Neuronal stem cell (in vitro differentiated cells): ENCODE results near the gene RXYLT1.
A peak's percentile ranks its signal among the peaks of the same experiment; 100 is the strongest.

Experiments
- DNase-seq: peaks from one replicate; pipeline ENCODE4 v3.0.0-alpha.2; 2013; ENCODE audit warnings: low spot score
- H2AFZ ChIP-seq: one replicate; pipeline ENCODE4 v1.6.1; 2013; ENCODE audit warnings: mild to moderate bottlenecking, low read length, inconsistent platforms
- H2AK5ac ChIP-seq: 2 replicates; pipeline ENCODE4 v1.6.1; 2013; ENCODE audit warnings: low read depth, mild to moderate bottlenecking, inconsistent platforms, low read length, moderate library complexity, mixed read lengths
- H2BK120ac ChIP-seq: 2 replicates; pipeline ENCODE4 v1.6.1; 2013; ENCODE audit warnings: low read depth, mild to moderate bottlenecking, inconsistent platforms, low read length, moderate library complexity, mixed read lengths
- H2BK12ac ChIP-seq: one replicate; pipeline ENCODE4 v1.6.1; 2013; ENCODE audit warnings: low read length, inconsistent platforms
- H2BK15ac ChIP-seq: 2 replicates; pipeline ENCODE4 v1.6.1; 2013; ENCODE audit warnings: mild to moderate bottlenecking, low read length, inconsistent platforms, mixed read lengths
- H2BK5ac ChIP-seq: one replicate; pipeline ENCODE4 v1.6.1; 2013; ENCODE audit warnings: inconsistent platforms, mild to moderate bottlenecking, low read length, moderate library complexity
- H3K14ac ChIP-seq: one replicate; pipeline ENCODE4 v1.6.1; 2013; ENCODE audit warnings: low read length, inconsistent platforms
- H3K18ac ChIP-seq: 2 replicates; pipeline ENCODE4 v1.6.1; 2013; ENCODE audit warnings: low read length, inconsistent platforms
- H3K23ac ChIP-seq: 2 replicates; pipeline ENCODE4 v1.6.1; 2013; ENCODE audit warnings: low read depth, mild to moderate bottlenecking, mixed read lengths, low read length, inconsistent platforms; ENCODE audit not compliant: poor library complexity
- H3K27ac ChIP-seq: replicated peaks from 3 replicates; pipeline ENCODE4 v1.5.1; 2013; ENCODE audit warnings: low read length, inconsistent platforms
- H3K27me3 ChIP-seq, 3 experiments: 2 replicates each; pipeline ENCODE4 v1.6.1; 2013; ENCODE audit warnings: low read length in 3 of 3, mild to moderate bottlenecking in 2 of 3, inconsistent platforms in 1 of 3, low read depth in 1 of 3, mixed read lengths in 1 of 3, moderate library complexity in 1 of 3; ENCODE audit not compliant: control insufficient read depth in 3 of 3, insufficient read depth in 3 of 3
- H3K36me3 ChIP-seq, 2 donors: replicated peaks in 1 of 2; 2 replicates each; pipeline ENCODE4 v1.6.1; 2013; ENCODE audit warnings: low read length in 2 of 2; ENCODE audit not compliant: control insufficient read depth in 2 of 2, insufficient read depth in 2 of 2
- H3K4ac ChIP-seq: 2 replicates; pipeline ENCODE4 v1.6.1; 2013; ENCODE audit warnings: inconsistent platforms, mild to moderate bottlenecking, low read length, moderate library complexity
- H3K4me1 ChIP-seq, 2 donors: 1 replicate in 1 of 2; 2 replicates in 1 of 2; pipeline ENCODE4 v1.6.1; 2013; ENCODE audit warnings: low read length in 2 of 2, low read depth in 1 of 2; ENCODE audit not compliant: control insufficient read depth in 2 of 2, insufficient read depth in 1 of 2
- H3K4me2 ChIP-seq: one replicate; pipeline ENCODE4 v1.6.1; 2013; ENCODE audit warnings: mild to moderate bottlenecking, low read length, inconsistent platforms; ENCODE audit not compliant: insufficient read depth, poor library complexity, severe bottlenecking
- H3K4me3 ChIP-seq, 2 donors: 2 replicates each; pipeline ENCODE4 v1.5.1; 2013; ENCODE audit warnings: low read length in 2 of 2, mild to moderate bottlenecking in 2 of 2, inconsistent platforms in 1 of 2, moderate library complexity in 1 of 2
- H3K79me1 ChIP-seq: one replicate; pipeline ENCODE4 v1.6.1; 2013; ENCODE audit warnings: low read depth, mild to moderate bottlenecking, inconsistent platforms, low read length, moderate library complexity
- H3K9ac ChIP-seq: one replicate; pipeline ENCODE4 v1.6.1; 2013; ENCODE audit warnings: mild to moderate bottlenecking, low read depth, low read length, inconsistent platforms; ENCODE audit not compliant: poor library complexity
- H3K9me3 ChIP-seq, 2 donors: replicated peaks in 1 of 2; 2 replicates each; pipeline versions ENCODE3 to v1.6.1; 2013; ENCODE audit warnings: low read length in 2 of 2, mild to moderate bottlenecking in 2 of 2, inconsistent platforms in 1 of 2, low read depth in 1 of 2, mixed read lengths in 1 of 2, moderate library complexity in 1 of 2; ENCODE audit not compliant: control insufficient read depth in 2 of 2, insufficient read depth in 1 of 2
- H4K8ac ChIP-seq: one replicate; pipeline ENCODE4 v1.6.1; 2013; ENCODE audit warnings: low read depth, mild to moderate bottlenecking, inconsistent platforms, low read length, moderate library complexity
- H4K91ac ChIP-seq: one replicate; pipeline ENCODE4 v1.6.1; 2013; ENCODE audit warnings: low read length, low read depth, mild to moderate bottlenecking, inconsistent platforms; ENCODE audit not compliant: poor library complexity
- WGBS, 2 donors: extraction: QIAGEN DNeasy Blood & Tissue Kit; methylation state at CpG; one replicate each; pipeline ENCODE4 v1.1.7; 2013; ENCODE audit warnings: missing lambda C conversion rate in 2 of 2, mixed read lengths in 1 of 2; ENCODE audit not compliant: insufficient read length in 2 of 2, insufficient replicate concordance in 1 of 2; ENCODE audit errors: extremely low coverage in 2 of 2; 5-methylcytosine and 5-hydroxymethylcytosine counted together

RXYLT1 gene

DNA sequence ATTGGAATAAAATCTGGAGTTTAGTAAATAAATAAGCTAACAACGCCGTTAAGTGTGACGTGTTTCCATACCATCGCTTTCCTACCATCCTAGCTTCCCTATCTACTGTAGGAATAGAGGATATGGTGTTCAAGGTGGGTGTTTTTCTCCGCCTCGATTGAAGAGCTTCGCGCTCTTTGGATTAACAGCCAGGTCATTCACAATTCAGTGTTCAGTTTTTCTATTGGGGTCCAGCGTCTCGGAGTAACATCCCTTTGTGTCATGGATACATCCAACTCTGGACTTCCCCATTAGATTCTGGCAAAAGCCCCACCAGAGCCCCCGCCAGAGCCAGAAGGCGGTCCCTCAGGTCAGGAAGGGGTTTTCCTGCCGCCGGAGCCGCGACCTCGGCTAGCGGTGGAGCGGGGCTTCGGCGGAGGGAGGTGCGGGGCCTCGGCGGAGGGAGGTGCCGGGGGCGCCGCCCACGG is 63.6 kb downstream of the RXYLT1 start:
- Histone ChIP-seq H3K27me3 (no peaks in the 10 kb centered on the region), H2BK120ac (no peak overlapping the region), H3K79me1 (no peaks in the 10 kb centered on the region), H3K4me2 (peak overlapping the region; percentile 71), H2AK5ac (no peak overlapping the region), H4K91ac (no peak overlapping the region), H2BK12ac (no peak overlapping the region), H3K14ac (no peak overlapping the region), H2BK15ac (no peak overlapping the region), H3K18ac (peak overlapping the region; percentile 70), H3K4ac (no peak overlapping the region), H3K23ac (peak overlapping the region; percentile 86), H3K9me3 (no peaks in the 10 kb centered on the region), H3K36me3 (no peaks in the 10 kb centered on the region), H3K4me1 (peaks cover 2 to 6% of the 10 kb centered on the region in 2 donors), H3K27ac (peak overlapping the region; percentile 54), H2AFZ (peak overlapping the region; percentile 99), H4K8ac (no peak overlapping the region), H2BK5ac (no peak overlapping the region), H3K4me3 (peak overlapping the region; percentile 77 to 93), H3K9ac (no peak overlapping the region)
- no peak for DNase-seq
- WGBS, 2 donors = no CpG with 5 or more reads among the region's 28 CpGs

DNA sequence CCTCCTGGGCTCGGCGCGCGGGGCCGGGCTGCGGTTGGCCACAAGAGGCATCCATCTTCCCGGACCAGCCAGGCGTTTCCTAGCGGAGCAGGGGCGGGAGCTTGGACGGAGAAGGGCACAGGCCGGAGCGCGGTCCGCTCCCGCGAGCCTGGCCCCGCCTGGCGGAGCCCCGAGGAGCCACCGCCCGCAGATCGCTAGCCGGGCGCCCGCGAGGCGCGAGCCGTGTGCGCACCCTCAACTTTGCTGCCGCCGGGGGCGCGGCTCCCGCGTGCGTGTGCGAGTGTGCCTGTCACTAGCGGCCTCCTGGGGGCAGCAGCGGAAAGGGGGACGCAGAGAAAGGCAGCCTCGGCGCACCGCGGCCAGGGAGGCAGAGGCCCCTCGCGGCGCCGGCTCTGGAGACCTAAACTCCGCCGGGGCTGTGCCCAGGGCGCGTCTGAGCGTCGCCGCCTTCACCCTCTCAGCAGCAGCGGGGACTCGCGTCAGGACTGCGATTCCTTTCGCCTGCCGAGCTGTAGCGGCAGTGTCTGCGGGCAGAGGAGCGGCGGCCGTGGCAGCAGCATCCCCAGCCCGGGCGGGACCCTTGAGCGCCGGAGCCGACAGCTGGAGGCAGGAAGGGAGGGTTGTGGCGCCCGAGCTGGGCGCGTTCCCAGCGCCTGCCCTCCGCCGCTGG is 64.1 kb downstream of the RXYLT1 start:
- peak overlapping the region; percentile 86 for H3K23ac ChIP-seq
- peak; percentile 92 for DNase-seq
- H3K27me3 ChIP-seq = no peaks in the 10 kb centered on the region
- H2BK12ac ChIP-seq = peak overlapping the region; percentile 52
- WGBS, 2 donors = no CpG with 5 or more reads among the region's 80 CpGs
- no peak overlapping the region for H4K8ac ChIP-seq
- no peak overlapping the region for H4K91ac ChIP-seq
- H3K14ac ChIP-seq = peak overlapping the region; percentile 99
- H3K9me3 ChIP-seq = no peaks in the 10 kb centered on the region
- peak overlapping the region; percentile 68 for H2BK5ac ChIP-seq
- no peak overlapping the region for H2AK5ac ChIP-seq
- peak overlapping the region; percentile 67 for H3K27ac ChIP-seq
- H2AFZ ChIP-seq = peak overlapping the region; percentile 99
- H3K79me1 ChIP-seq = no peaks in the 10 kb centered on the region
- H3K18ac ChIP-seq = peak overlapping the region; percentile 100
- peak overlapping the region; percentile 67 for H2BK120ac ChIP-seq
- peak overlapping the region; percentile 71 for H3K4me2 ChIP-seq
- H2BK15ac ChIP-seq = peak overlapping the region; percentile 92
- H3K4me1 ChIP-seq = peaks cover 2 to 6% of the 10 kb centered on the region in 2 donors
- peak overlapping the region; percentile 77 to 93 for H3K4me3 ChIP-seq
- H3K36me3 ChIP-seq = no peaks in the 10 kb centered on the region
- peak overlapping the region; percentile 98 for H3K9ac ChIP-seq
- H3K4ac ChIP-seq = no peak overlapping the region

DNA sequence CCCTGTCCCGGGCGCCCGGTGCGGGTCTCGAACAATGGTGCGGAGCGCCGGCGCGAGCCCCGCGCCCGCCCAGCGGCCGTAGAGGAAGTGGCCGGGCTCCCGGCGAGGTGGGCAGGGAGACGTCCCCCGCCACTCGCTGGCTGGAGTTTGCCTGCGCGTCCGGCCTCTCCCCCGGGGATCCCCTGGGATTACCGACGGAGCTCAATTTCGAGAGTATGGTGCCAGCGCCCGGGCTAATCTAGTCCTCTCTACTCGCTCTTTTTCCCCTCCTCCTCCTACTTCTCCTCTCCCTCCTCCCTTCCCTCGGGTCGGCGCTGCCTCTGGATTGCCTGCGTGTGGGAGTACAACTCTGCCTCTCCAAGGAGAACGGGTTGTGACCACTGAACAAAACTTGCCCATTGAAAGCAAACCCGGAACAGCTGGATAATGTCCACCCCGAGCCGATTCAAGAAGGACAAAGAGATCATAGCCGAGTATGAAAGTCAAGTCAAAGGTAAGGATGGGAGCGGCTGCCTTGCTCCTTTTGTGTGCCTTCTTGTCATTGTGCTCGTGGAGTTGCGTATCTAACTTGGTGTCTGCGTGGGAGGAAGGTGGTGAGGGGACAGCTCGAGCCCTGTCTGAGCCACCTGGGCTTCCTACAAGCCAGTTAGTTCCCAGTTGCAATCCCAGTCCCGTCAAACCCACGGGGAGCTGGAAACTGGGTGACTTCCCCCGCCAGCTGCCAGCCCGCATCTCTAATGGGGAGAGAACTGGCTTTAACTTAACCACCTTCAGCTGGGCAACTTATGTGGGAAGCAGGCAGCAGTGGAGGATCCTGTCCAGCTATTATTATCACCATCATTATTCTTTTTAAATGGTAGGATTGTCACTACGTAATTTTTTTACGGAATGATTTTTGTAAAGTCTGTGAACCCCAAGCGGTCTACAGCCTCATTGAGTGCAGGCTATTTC is 65.0 kb downstream of the RXYLT1 start, which contains the start of gene SRGAP1:
Gene SRGAP1, plus strand, starts transcription at position 310 of the 951 bp plus-strand sequence. Its CDS starts 117 bp downstream, at position 427.
- Histone ChIP-seq H3K4ac (no peak within 1 kb of the TSS), H2BK15ac (peak within 1 kb of the TSS; percentile 92), H3K18ac (peak within 1 kb of the TSS; percentile 100), H4K91ac (no peak within 1 kb of the TSS), H2BK120ac (peak within 1 kb of the TSS; percentile 67), H3K4me3 (peak within 1 kb of the TSS; percentile 77 to 93), H2BK12ac (peak within 1 kb of the TSS; percentile 52), H2AK5ac (no peak within 1 kb of the TSS), H3K4me1 (peaks cover 2 to 6% of the 10 kb centered on the region in 2 donors), H2AFZ (peak within 1 kb of the TSS; percentile 99), H3K36me3 (no peaks in the 10 kb centered on the region), H3K9me3 (no peaks in the 10 kb centered on the region), H3K9ac (peak within 1 kb of the TSS; percentile 98), H3K79me1 (no peaks in the 10 kb centered on the region), H3K27me3 (no peaks in the 10 kb centered on the region), H3K23ac (peak within 1 kb of the TSS; percentile 86), H3K27ac (peak within 1 kb of the TSS; percentile 67), H2BK5ac (peak within 1 kb of the TSS; percentile 68), H3K14ac (peak within 1 kb of the TSS; percentile 99), H4K8ac (no peak within 1 kb of the TSS), H3K4me2 (peak within 1 kb of the TSS; percentile 71)
- DNase-seq = peak; percentile 51
- WGBS, 2 donors = no CpG with 5 or more reads among the region's 52 CpGs
